Sigmoid colon (tissue), 7 donors: ENCODE data around the gene CLPSL2. TPM values are rescaled to one million over a fixed set of nuclear protein-coding genes. Genes with fewer than 3 reads are reported as not detected.

ENCODE experiments used
- DNase-seq: peaks from one replicate; pipeline ENCODE4 v3.0.0-alpha.2; 2019
- H3K27ac ChIP-seq, 4 donors: fragments of 200-600 bp; sonication (generic); one replicate each; pipeline ENCODE4 v1.5.1; 2016 to 2019; ENCODE audit warnings: mild to moderate bottlenecking in 1 of 4
- H3K27me3 ChIP-seq, 3 donors: fragments of 200-600 bp; sonication (generic); one replicate each; pipeline ENCODE4 v1.5.1; 2019; ENCODE audit warnings: mild to moderate bottlenecking in 1 of 3
- H3K36me3 ChIP-seq, 4 donors: fragments of 200-600 bp; sonication (generic); one replicate each; pipeline ENCODE4 v1.5.1; 2016 to 2019
- H3K4me1 ChIP-seq, 4 donors: fragments of 200-600 bp; sonication (generic); one replicate each; pipeline ENCODE4 v1.5.1; 2017 to 2019
- H3K4me3 ChIP-seq, 4 donors: fragments of 200-600 bp; sonication (generic); one replicate each; pipeline ENCODE4 v1.5.1; 2017 to 2019; ENCODE audit warnings: mild to moderate bottlenecking in 2 of 4, moderate library complexity in 1 of 4
- H3K9me3 ChIP-seq, 4 donors: fragments of 200-600 bp in 3 of 4; sonication (generic) in 3 of 4; one replicate each; pipeline versions ENCODE4 v1.5.1 to v1.6.1; 2013 to 2019
- CTCF ChIP-seq, 4 experiments: fragments of 450-650 bp in 3 of 4; fragments of 200-600 bp in 1 of 4; IDR thresholded peaks; one replicate each; pipeline ENCODE4 v1.5.1; 2016 to 2019; ENCODE audit warnings: antibody characterized with exemption in 4 of 4, mild to moderate bottlenecking in 3 of 4, moderate library complexity in 2 of 4
- EP300 ChIP-seq, 4 donors: sonication (generic); formaldehyde crosslinking; IDR thresholded peaks; one replicate each; pipeline ENCODE4 v1.6.1; 2017; ENCODE audit warnings: antibody characterized with exemption in 4 of 4
- POLR2A ChIP-seq, 2 donors: fragments of 450-650 bp; IDR thresholded peaks; one replicate each; pipeline ENCODE4 v1.6.1; 2016; ENCODE audit warnings: antibody characterized with exemption in 2 of 2, mild to moderate bottlenecking in 2 of 2, moderate library complexity in 2 of 2
- POLR2AphosphoS5 ChIP-seq, 4 donors: sonication (generic); formaldehyde crosslinking; IDR thresholded peaks; one replicate each; pipeline ENCODE4 v1.6.1; 2017; ENCODE audit warnings: antibody characterized with exemption in 4 of 4
- WGBS, 2 donors: extraction: QIAGEN DNeasy Blood & Tissue Kit; methylation state at CpG; one replicate each; pipeline ENCODE4 v1.1.7; 2013; 5-methylcytosine and 5-hydroxymethylcytosine counted together
- intact Hi-C: fragments of 100-400 bp; cut with DNase I; formaldehyde crosslinking; loops from one replicate; pipeline ENCODE4 v1.15.1; 2023
- polyA plus RNA-seq, 3 donors: library from polyadenylated mRNA; stranded (reverse); fragments of 200-250 nt; gene quantifications; one replicate each; pipeline ENCODE4 v1.2.3, GENCODE V29; 2013
- total RNA-seq, 4 donors: library from RNA; depleted of rRNA; stranded (reverse); fragments of >200 nt; gene quantifications; one replicate each; pipeline ENCODE4 v1.1.0, GENCODE V29; 2016
- donor health status: healthy with polysubstance abuse.
- donor health status: Bipolar disorder and iron deficiency.
- donor health status: healthy.

The CLPSL2 gene
- total and polyA plus RNA-seq, 7 donors, result not detected

GRCh38 chr6:35811699-35811995 is 35.2 kb downstream of the CLPSL2 start:
- H3K27me3 ChIP-seq, result peaks cover 0 to 7% (median 4%) of the 10 kb centered on the region in 3 donors
- no peaks in the 10 kb centered on the region for H3K36me3 ChIP-seq
- no peaks in the 10 kb centered on the region for H3K4me1 ChIP-seq
- H3K4me3 ChIP-seq, result no peak overlapping the region
- intact Hi-C loops, result no loop called here
- DNase-seq, result no peak
- H3K27ac ChIP-seq, result no peak overlapping the region
- peaks cover 0 to under 1% (median 0%) of the 10 kb centered on the region in 4 donors for H3K9me3 ChIP-seq
- 80 to 81% methylated on average over 6 of the region's 6 CpGs for WGBS, 2 donors
- TF ChIP-seq POLR2AphosphoS5 (IDR thresholded peaks at IDR 0.05) (no peak), CTCF (IDR thresholded peaks at IDR 0.05) (no peak), EP300 (IDR thresholded peaks at IDR 0.05) (no peak), POLR2A (IDR thresholded peaks at IDR 0.05) (no peak)

GRCh38 chr6:35817515-35817914 is 41.1 kb downstream of the CLPSL2 start:
- TF ChIP-seq POLR2AphosphoS5 (IDR thresholded peaks at IDR 0.05), result no peak
- TF ChIP-seq EP300 (IDR thresholded peaks at IDR 0.05), result no peak
- no peak for TF ChIP-seq POLR2A (IDR thresholded peaks at IDR 0.05)
- TF ChIP-seq CTCF (IDR thresholded peaks at IDR 0.05), result no peak
- H3K27ac ChIP-seq, result no peak overlapping the region
- no peak overlapping the region for H3K4me3 ChIP-seq
- peaks cover 0 to 4% (median 0%) of the 10 kb centered on the region in 3 donors for H3K27me3 ChIP-seq
- intact Hi-C loops, result no loop called here
- H3K4me1 ChIP-seq, result no peaks in the 10 kb centered on the region
- no peak for DNase-seq
- H3K36me3 ChIP-seq, result no peaks in the 10 kb centered on the region
- H3K9me3 ChIP-seq, result peaks cover 0 to 9% (median 2%) of the 10 kb centered on the region in 4 donors

- no peaks in the 10 kb centered on the region for H3K36me3 ChIP-seq
- no peak for TF ChIP-seq EP300 (IDR thresholded peaks at IDR 0.05)
- no peak for TF ChIP-seq CTCF (IDR thresholded peaks at IDR 0.05)
- TF ChIP-seq POLR2AphosphoS5 (IDR thresholded peaks at IDR 0.05), result no peak
- TF ChIP-seq POLR2A (IDR thresholded peaks at IDR 0.05), result no peak
- no peaks in the 10 kb centered on the region for H3K9me3 ChIP-seq
- no peak for DNase-seq
- H3K27me3 ChIP-seq, result no peaks in the 10 kb centered on the region
- no peak overlapping the region for H3K27ac ChIP-seq
- 93 to 95% methylated on average over 2 of the region's 2 CpGs for WGBS, 2 donors
- no peaks in the 10 kb centered on the region for H3K4me1 ChIP-seq
- intact Hi-C loops, result no loop called here
- H3K4me3 ChIP-seq, result no peak overlapping the region
Measured at GRCh38 chr6:35823601-35824000, 47.2 kb downstream of the CLPSL2 start.

- 83 to 87% methylated on average over 5 of the region's 5 CpGs for WGBS, 2 donors
- no peak for TF ChIP-seq EP300 (IDR thresholded peaks at IDR 0.05)
- TF ChIP-seq POLR2A (IDR thresholded peaks at IDR 0.05), result no peak
- no peak for TF ChIP-seq CTCF (IDR thresholded peaks at IDR 0.05)
- no peak for TF ChIP-seq POLR2AphosphoS5 (IDR thresholded peaks at IDR 0.05)
- no peaks in the 10 kb centered on the region for H3K27me3 ChIP-seq
Measured at GRCh38 chr6:35824552-35825192, 48.3 kb downstream of the CLPSL2 start.

More at GRCh38 chr6:35824552-35825192, 48.3 kb downstream of the CLPSL2 start:
- intact Hi-C loops, result no loop called here
- H3K36me3 ChIP-seq, result no peaks in the 10 kb centered on the region
- no peak for DNase-seq
- H3K4me1 ChIP-seq, result no peaks in the 10 kb centered on the region
- no peak overlapping the region for H3K27ac ChIP-seq
- no peaks in the 10 kb centered on the region for H3K9me3 ChIP-seq
- no peak overlapping the region for H3K4me3 ChIP-seq

Other genes starting within 250 kb of the CLPSL2 start
- 100 to 1,000 TPM; 200 to 326 (median 258) TPM for gene FKBP5, start 87.7 kb upstream of the CLPSL2 start, total RNA-seq
- 100 to 1,000 TPM in 1 of 3 donors, 10 to 100 TPM in 2; 52.9 to 165 (median 93.9) TPM for gene FKBP5, start 87.7 kb upstream of the CLPSL2 start, polyA plus RNA-seq
- 1 to 10 TPM in 2 of 4 donors, under 1 TPM in 1, not detected in 1; 0.49 to 5.0 (median 1.1) TPM for gene ARMC12, start 39.6 kb upstream of the CLPSL2 start, total RNA-seq
- gene ARMC12, start 39.6 kb upstream of the CLPSL2 start, polyA plus RNA-seq, result under 1 TPM in 1 of 3 donors, not detected in 2; 0.66 TPM
- gene CLPSL1, start 4.4 kb downstream of the CLPSL2 start, total RNA-seq, result not detected
- gene CLPSL1, start 4.4 kb downstream of the CLPSL2 start, polyA plus RNA-seq, result not detected
- not detected for gene CLPS, start 20.7 kb downstream of the CLPSL2 start, total RNA-seq
- 1 to 10 TPM in 1 of 3 donors, under 1 TPM in 1, not detected in 1; 0.38 to 4.8 TPM for gene CLPS, start 20.7 kb downstream of the CLPSL2 start, polyA plus RNA-seq
- under 1 TPM in 1 of 4 donors, not detected in 3; 0.27 TPM for gene LHFPL5, start 28.8 kb downstream of the CLPSL2 start, total RNA-seq
- gene LHFPL5, start 28.8 kb downstream of the CLPSL2 start, polyA plus RNA-seq, result under 1 TPM in 2 of 3 donors, not detected in 1; 0.12 to 0.46 TPM
- 10 to 100 TPM; 25.7 to 47.9 (median 40.8) TPM for gene SRPK1, start 144.5 kb downstream of the CLPSL2 start, total RNA-seq
- gene SRPK1, start 144.5 kb downstream of the CLPSL2 start, polyA plus RNA-seq, result 10 to 100 TPM; 17.4 to 36.6 (median 34.7) TPM
- gene SLC26A8, start 248.0 kb downstream of the CLPSL2 start, total RNA-seq, result not detected
- under 1 TPM in 1 of 3 donors, not detected in 2; 0.10 TPM for gene SLC26A8, start 248.0 kb downstream of the CLPSL2 start, polyA plus RNA-seq